ENCODE data around the gene PLD3.

The PLD3 gene

GRCh38 chr19:40414542-40415535, 66.3 kb downstream of the PLD3 start:
- no peak for DNase-seq

- no peak for DNase-seq
These were observed 67.3 kb downstream of the PLD3 start for GRCh38 chr19:40415768-40416167.

DNA sequence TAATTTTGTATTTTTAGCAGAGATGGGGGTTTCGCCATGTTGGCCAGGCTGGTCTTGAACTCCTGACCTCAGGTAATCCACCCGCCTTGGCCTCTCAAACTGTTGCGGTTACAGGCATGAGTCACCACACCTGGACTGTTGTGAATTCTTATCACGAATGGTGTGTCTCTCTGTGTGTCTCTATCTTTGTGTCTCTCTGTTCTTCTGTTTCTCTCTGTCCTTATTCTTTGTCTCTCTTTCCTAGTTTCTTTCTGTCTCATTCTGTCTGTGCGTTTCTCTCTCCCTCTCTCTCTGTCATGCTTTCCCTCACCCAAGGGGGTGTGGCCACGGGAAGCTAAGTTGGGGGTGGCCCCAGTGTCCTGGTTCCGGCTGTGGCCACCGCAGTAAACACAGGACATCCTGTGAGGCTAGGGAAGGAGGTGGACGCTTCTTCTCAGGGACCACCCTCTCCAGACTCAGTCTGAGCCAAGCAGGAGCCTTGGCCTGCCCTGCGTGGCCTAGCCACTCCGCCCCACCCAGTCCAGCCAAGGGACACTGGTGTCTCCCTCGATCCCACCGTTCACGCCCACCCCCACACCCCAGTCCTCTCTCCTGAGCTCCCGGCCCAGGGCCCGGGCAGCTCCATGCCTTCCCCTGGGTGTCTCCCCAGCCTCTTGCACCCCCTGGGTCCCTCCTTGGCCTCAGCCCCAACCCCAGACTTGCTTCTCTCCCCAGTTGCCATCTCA, 68.6 kb downstream of the PLD3 start:
- no peak for DNase-seq

GRCh38 chr19:40417643-40417981, 69.1 kb downstream of the PLD3 start:
- DNase-seq: no peak

GRCh38 chr19:40418040-40418439, 69.5 kb downstream of the PLD3 start:
- no peak for DNase-seq

GRCh38 chr19:40419066-40419612, 70.6 kb downstream of the PLD3 start:
- DNase-seq: no peak

- DNase-seq: no peak
These were observed 71.3 kb downstream of the PLD3 start for GRCh38 chr19:40419780-40420179.

DNA sequence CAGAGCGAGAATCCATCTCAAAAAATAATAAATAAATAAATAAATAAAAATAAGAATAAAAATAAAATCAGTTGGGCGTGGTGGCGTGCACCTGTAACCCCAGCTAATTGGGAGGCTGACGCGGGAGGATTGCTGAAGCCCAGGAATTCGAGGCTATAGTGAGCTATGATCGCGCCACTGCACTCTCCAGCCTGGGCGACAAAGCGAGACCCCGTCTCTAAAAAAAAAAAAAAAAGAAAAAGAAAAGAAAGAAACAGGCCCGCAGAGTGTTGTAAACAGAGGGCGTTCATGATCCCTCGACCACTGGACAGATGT, 71.9 kb downstream of the PLD3 start:
- no peak for DNase-seq

DNA sequence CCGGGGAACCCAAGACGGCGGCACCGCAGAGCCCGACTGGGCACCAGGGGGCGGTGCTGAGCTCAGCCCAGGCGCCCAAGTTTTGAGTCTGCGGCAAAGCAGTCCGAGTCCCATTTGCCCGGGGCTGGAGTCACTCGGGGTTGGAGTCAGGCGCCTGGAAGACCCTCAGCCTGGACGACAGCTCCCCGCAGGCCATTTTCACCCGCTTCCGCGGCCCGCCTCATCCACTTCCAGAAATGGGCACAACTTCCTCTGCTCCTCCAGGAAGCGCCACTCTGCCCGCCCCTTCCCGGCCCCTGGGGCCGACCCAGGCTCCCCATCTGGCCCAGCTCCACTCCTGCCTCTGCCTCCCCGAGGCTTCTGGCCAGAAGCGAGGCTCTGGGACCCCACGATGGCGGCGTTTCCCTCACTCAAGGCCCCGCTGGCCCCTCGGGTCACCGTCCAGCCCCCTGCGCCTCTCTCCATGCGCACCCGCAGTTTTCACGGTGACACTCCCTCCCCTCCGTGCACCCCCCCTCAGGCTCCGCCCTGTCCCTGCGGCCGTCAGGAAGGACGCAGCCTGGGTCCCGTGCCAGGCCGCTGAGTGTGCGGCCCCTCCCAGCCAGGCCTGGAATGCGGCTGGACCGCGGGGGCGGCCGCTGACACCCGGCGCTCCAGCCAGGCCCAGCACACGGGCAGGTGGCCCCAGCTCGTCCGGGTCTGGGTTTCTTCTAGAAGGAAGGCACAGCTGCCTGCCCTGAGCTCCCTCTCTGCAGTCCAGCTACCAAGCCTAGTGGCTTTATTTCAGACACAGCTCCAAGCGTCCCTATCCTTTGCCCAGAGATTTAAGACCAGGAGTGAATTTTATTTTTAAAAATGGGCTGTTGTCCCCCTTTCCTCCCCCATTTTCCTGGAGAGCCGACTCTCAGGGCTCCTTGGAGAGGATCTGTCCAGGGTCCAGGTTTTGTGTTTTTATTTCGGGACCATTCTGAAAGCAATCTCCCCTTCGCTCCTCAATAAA, 72.6 kb downstream of the PLD3 start:
- peak; percentile 84 for DNase-seq

DNA sequence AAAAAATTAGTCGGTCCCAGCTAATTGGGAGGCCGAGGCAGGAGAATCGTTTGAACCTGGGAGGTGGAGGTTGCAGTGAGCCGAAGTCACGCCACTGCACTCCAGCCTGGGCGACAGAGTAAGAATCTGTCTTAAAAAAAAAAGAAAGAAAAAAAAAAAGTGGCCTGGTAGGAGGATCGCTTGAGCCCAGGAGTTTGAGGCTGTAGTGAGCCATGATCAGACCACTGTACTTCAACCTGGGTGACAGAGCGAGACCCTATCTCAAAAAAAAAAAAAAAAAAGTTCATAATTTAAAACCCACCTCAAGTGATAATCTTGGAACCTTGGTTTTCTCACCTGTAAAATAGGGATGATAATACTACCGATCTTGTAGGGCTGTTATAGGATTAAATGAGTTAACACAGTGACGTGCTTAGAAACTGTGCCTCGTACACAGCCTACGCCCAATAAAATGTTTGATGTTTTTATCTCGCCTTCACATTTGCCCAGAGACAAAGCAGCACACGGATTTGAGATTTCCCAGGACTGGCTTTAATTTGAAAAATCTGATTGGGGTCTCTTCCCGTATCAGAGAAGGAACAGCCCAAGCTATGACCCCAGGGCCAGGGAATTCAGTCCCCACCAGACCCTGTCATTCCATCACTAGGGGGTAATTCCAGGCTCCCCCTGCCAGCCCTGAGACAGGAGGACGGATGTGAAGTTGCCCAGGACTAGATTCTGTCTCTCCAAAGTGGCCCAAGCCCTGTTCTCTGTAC, 73.7 kb downstream of the PLD3 start:
- DNase-seq: no peak

GRCh38 chr19:40422748-40423566, 74.5 kb downstream of the PLD3 start:
- DNase-seq: no peak

DNA sequence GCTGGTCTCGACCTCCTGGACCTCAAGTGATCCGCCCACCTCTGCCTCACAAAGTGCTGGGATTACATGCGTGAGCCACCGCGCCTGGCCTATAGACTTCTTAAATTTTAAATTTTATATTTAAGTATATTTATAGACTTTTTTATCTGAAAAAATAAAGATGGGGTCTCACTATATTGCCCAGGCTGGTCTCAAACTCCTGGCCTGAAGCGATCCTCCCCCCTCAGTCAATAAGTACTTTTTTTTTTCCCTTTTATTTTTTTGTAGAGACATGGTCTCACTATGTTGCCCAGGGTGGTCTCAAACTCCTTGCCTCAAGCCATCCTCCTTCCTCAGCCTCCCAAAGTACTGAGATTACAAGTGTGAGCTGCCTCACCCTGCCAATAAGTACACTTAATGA, 75.4 kb downstream of the PLD3 start:
- DNase-seq: no peak

DNA sequence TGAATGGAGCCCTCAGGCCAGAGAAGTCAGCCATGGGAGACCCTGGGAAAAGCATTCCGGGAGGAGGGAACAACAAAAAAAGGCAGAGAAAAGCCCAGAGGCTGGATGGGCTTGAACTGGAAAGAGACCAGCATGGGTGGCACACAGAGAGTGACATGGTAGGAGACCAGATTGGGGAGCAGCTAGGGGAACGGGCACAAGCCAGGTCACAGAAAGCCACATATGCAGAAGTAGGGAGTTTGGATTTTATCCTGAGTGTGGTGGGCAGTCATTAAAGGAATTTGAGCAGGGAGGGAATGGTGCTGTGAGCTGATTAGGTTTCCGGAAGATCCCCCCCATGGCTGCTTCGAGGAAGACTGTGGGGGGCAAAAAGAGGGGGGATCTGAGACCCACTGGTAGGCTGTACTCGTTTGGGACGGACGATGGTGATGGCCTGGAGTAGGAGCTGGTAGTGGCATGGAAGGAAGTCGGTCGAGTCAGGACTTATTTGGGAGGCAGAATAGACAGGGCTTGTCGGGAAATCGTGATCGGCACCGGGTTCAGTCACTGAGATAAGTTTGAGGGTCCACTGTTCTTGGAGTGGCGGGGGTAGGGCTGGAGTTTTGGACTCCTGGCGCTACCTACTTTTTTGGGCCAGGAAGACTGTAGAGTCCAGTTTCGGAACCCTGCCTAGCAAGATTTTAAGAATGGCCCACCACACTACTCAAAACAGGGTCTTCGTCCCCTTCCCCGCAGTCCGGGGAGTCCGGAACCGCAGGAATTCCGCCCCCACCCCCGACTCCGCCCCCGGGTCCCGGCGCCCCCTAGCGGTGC, 76.3 kb downstream of the PLD3 start:
- DNase-seq: no peak

GRCh38 chr19:40425450-40426287, 77.2 kb downstream of the PLD3 start, which contains the start of gene SERTAD1:
SERTAD1 (minus strand) TSS chr19:40425992; CDS start chr19:40423546, 2,446 bp downstream.
- peak; percentile 99 for DNase-seq

Measured in SHP77 treated with DMSO at 0.1 percent for 48 hours (cell line).